HG03520 (cell line): ENCODE data around the gene TRH.

Experiments used
- ATAC-seq: cut with Tn5 transposase; IDR thresholded peaks from one replicate; pipeline ENCODE4 v1.9.1; 2021; ENCODE audit warnings: mild to moderate bottlenecking, moderate library complexity; ENCODE audit not compliant: unreplicated experiment

Gene TRH

DNA sequence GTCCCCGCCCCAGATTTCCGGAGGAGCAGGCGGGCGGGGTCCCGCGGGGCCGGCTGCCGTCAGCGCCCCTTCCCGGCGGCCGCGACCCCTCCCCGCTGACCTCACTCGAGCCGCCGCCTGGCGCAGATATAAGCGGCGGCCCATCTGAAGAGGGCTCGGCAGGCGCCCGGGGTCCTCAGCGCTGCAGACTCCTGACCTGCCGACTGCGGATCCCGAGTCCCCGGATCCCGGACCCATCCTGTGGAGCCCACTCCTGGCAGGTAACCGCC lies at the start of gene TRH:
Gene TRH (plus strand): TSS at position 157 of the 269 bp plus-strand sequence. CDS start 1,097 bp downstream, outside the sequence.
- ATAC-seq: no peak

GRCh38 chr3:129927072-129927471 lies 47.4 kb upstream of the TRH start:
- ATAC-seq: no peak

DNA sequence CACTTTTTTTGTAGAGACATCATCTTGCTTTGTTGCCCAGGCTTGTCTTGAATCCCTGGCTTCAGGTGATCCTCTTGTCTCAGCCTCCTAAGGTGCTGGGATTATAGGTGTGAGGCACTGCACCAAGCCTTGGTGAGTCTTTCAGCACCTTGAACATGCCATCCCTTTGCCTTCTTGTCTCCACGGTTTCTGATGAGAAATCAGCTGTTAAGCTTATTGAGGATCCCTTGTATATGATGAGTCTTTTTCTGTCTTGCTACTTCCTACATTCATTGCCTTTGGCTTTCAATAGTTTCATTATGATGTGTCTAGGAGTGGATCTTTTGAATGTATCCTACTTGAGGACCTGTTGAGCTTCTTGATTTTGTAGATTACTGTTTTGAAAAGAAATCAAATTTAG lies 45.1 kb upstream of the TRH start:
- no peak for ATAC-seq

DNA sequence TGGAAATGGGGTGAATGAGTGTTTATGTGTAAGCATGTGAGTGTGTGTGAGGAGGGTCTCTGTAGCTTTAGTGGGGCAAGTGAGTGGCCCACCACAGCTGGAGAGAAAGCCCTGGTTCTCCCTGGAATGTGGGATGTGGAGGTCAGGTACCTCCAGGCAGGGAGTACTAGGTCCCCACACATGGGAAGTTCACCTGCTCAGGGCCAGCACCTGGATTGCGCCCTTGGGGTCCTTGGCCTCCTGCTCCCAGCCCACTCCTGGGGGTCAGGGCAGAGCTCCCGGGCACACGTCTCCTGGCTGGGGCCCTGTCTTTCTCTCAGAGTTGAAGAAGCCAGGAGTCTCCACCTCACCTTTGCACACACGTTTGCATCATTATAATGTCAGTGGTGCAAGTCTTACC lies 41.0 kb upstream of the TRH start:
- no peak for ATAC-seq

DNA sequence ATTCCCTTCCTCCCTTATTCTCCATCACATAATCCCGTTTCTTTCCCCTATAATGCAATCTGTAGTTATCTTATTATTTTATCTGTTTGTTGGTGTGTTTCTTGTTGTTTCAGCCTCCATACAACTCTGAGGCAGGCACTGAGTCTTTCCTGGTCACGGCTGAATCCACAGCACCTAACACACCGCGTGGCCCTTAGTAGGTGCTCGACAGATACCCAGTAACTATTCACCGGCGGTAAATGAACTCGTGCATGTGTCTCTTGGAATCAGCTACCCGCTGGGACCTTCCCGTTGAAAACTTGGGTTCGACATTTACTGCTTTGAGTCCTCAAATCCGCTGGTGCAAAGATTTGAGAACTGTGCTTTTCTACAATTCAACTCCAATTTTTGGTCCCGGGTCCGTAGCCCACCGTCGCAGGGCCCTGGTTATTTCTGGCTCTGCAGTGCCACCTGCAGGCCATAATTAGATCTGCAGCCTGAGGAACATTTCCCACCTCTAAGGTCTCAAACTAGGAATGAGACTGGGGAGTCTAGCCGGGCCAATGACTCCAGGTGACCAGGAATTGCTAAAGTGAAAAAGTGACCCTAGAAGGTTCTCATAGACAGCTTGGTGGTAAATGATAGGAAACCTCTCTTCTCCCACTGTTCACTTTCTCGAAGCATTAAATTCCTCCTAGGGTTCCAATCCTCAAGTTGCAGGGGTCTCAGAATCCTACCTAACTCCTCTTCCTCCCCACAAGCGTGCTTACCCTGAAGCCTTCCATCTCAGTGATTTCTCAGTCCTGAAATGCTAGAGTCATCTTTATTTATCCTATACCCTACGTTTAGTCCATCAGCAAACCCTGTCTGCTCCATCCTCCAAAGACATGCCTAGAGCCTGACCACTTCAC lies 40.0 kb upstream of the TRH start:
- no peak for ATAC-seq

GRCh38 chr3:129936757-129937156 lies 37.8 kb upstream of the TRH start:
- no peak for ATAC-seq

GRCh38 chr3:129937717-129938116 lies 36.8 kb upstream of the TRH start:
- no peak for ATAC-seq

DNA sequence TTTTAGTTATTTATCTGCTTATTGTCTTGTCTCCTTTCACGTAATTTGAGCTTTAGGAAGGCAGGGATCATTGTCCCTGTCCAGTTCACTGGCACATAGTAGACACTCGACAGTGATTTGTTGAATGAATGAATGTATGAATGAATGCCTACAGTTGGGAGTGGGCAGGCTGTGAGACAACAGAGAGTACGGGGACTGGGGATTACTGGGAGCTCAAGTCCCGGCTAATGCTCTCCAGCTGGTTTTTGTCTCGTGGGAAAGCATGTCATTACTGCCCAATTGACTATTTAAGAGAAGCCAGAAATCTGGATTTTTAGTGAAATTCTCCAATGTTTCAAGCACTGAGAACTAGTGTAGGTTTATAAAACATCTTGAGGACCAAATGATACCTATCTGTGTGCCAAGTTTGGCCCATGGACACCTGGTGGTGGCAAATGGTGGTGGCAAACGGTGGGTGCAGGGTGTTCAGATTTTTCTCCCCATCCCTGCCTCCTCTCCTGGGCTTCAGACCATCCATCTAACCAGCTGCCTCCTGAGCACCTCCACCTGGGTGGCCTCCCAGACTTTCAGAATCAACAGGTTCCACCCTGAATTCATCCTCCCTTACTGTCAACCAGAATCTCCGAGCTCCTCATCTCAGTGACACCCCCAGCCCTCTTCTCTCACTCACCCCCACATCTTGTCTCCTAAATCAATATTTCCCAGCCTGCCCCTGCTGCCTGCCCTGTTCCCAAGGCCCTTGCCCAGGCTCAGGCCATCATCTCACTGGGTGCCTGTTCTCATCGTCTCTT lies 36.2 kb upstream of the TRH start:
- ATAC-seq: no peak

- ATAC-seq: no peak
These were observed 34.4 kb upstream of the TRH start for GRCh38 chr3:129940086-129940485.

DNA sequence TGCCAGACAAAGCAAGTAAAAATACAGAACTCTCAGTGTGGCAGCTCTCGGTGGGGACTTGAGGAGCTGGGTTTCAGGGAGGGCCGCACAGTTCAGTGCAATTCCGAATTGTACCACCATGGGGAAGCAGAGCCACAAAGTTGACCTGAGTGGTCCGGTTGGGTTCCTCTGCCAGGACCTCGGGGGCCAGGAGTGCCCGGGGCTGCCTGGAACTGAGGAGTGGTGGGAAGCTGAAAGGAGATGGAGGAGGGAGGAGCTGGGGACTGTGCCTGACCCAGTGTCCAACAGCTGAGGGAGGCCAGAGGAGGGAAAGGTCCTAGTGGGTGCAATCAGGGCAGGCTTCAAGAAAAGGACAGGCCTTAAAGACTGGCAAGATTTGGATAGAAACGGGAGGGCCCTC lies 32.2 kb upstream of the TRH start:
- ATAC-seq: no peak

GRCh38 chr3:129943020-129943419 lies 31.5 kb upstream of the TRH start:
- ATAC-seq: no peak

GRCh38 chr3:129944709-129945108 lies 29.8 kb upstream of the TRH start:
- no peak for ATAC-seq

DNA sequence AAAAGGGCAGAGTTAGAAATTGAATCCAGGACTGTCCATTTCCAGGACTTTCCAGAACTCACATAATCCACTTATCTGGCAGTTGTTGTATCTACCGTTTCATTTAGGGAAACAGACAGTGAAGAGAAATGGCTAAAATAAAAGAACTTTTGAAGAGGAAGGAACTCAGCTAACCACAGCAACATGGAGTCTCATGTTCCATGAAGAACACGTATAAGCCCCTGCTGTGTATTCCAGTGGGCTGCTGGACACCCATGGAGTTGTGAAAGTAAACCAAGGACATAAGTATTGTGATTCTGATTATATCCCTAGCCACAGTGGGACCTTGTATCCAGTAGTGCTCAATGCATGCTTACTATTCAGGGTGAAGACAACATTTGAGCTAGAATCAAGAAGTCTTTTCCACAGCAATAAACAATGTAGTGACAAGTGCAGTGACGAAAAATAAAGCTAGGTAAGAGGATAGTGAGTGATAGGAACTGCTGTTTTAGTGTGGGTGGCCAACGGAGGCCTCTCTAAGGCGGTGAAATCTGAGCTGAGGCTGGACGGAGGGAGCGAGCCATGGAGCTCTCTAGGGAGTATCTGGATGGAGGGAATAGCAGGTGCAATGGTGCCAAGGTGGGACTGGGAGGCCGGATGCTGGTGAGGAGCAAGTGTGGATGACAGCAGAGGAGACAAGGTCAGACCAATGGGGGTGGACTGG lies 26.8 kb upstream of the TRH start:
- ATAC-seq: no peak

DNA sequence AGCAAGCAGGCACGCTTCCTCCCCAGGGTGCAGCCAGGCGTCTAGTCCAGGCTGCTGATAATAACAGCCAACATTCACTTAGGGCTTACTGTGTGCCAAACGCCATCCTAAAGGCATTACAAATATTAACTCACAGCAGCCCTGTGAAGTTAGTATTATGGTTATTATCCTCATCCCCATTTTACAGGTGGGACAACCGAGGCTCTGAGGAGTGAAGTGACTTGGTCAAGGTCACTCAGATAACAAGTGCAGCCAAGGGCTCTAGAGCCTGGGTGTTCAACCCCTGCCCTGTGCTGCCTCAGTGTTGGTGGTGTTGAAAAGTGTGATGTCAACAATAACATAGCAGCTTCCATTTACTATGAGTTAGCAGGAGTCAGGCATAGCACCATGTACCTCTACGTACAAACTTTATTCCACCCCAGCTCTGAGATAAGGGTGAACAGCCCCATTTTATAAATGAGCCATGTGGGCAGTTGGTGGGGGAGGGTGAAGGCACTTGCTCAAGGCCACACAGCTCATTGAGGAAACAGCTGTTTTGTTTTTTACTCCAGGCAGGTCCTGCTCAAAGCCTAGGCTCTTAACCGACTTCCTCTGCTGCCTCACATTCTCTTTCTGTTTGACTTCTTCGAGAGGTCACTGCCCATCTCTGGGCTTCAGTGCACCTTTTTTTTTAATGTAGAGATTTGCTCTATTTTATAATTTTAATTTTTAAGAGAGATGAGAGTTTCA lies 24.0 kb upstream of the TRH start:
- ATAC-seq: no peak

GRCh38 chr3:129952556-129953355 lies 21.8 kb upstream of the TRH start:
- ATAC-seq: no peak

DNA sequence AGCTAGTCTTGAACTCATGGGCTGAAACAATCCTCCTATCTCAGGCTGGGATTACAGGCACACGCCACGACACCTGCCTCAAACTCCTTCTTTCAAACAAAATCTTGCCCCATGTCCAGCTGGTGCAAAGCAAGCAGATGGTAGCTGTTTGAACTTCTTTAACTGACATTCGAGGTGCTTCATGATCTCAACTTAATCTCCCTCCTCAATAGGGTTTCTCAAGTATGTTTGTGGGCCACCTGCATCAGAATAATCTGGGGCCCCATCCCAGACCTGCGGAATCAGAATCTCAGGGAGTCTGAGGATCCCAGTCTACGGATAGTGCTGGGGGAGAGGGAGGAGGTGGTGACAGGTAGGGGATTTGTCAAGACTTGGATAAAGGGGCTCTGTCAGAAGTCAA lies 20.9 kb upstream of the TRH start:
- no peak for ATAC-seq

DNA sequence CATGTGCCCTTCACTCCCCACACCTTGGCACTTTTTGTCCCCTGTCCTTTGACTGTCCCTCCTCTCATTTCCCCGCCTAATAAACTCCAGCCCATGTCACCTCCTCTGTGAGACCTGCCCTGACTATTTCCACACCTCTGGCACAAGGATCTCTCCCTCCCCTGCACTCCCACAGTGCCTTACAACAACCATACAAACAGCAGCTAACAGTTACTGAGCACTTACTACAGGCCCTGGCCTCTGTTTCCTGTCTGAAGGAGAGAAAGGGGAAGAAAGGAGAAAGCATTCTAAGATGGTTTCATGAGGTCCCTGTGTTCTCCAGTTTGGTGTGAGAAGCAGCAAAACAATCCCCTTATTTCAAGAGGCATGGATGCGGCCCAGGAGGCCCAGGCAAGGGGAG lies 20.0 kb upstream of the TRH start:
- no peak for ATAC-seq

GRCh38 chr3:129956936-129957335 lies 17.6 kb upstream of the TRH start:
- ATAC-seq: no peak

- ATAC-seq: no peak
These were observed 15.8 kb upstream of the TRH start for GRCh38 chr3:129958755-129959154.

GRCh38 chr3:129961141-129961541 lies 13.4 kb upstream of the TRH start:
- ATAC-seq: no peak
